Panc1 (cell line): ENCODE results near the gene DYNC1H1. TPM values are rescaled to one million over a fixed set of nuclear protein-coding genes. Genes with fewer than 3 reads are reported as not detected.

Experiments
- ATAC-seq: fragments of 200-7000 bp; cut with Tn5 transposase; 2 replicates; pipeline ENCODE4 v1.9.1; 2020; ENCODE audit warnings: mild to moderate bottlenecking, moderate library complexity
- BruUV-seq: library from RNA; stranded (reverse); fragments of 400-500 nt; replicated peaks from 2 replicates; lab custom pipeline; 2021; lab: Mats Ljungman, UMichigan
- CTCF ChIA-PET: fragments of 300-600 bp; sonication (Branson Sonifier 250); formaldehyde crosslinking; loops from one replicate; lab custom pipeline; 2022; ENCODE audit warnings: antibody characterized with exemption; lab: Charles Lee
- POLR2A ChIA-PET: fragments of 300-600 bp; sonication (Branson Sonifier 250); formaldehyde crosslinking; loops from one replicate; lab custom pipeline; 2022; ENCODE audit warnings: antibody characterized with exemption; lab: Charles Lee
- DNase-seq: peaks from one replicate; pipeline ENCODE4 v3.0.0-alpha.2; 2010; ENCODE audit warnings: low read depth, low spot score
- H3K27ac ChIP-seq: 2 replicates; pipeline ENCODE4 v1.5.1; 2011; ENCODE audit warnings: mild to moderate bottlenecking, low read length, inconsistent platforms
- H3K27me3 ChIP-seq: fragments of 200-500 bp; sonication (Bioruptor generic); 2 replicates; pipeline ENCODE4 v1.6.0; 2014; ENCODE audit warnings: low read length, inconsistent platforms; ENCODE audit not compliant: control insufficient read depth, insufficient read depth
- H3K36me3 ChIP-seq: fragments of 200-500 bp; sonication (Bioruptor generic); 2 replicates; pipeline ENCODE4 v1.5.1; 2014; ENCODE audit warnings: inconsistent platforms, mild to moderate bottlenecking, low read length, moderate library complexity; ENCODE audit not compliant: control insufficient read depth, insufficient read depth
- H3K4me1 ChIP-seq: 2 replicates; pipeline ENCODE4 v1.5.1; 2011; ENCODE audit warnings: inconsistent platforms, mild to moderate bottlenecking, low read length, moderate library complexity; ENCODE audit not compliant: control insufficient read depth, insufficient read depth
- H3K4me3 ChIP-seq, 2 experiments: 2 replicates each; pipeline ENCODE4 v1.5.1; 2011 to 2012; ENCODE audit warnings: low read depth in 2 of 2, low read length in 2 of 2, mild to moderate bottlenecking in 2 of 2, inconsistent platforms in 1 of 2, moderate library complexity in 1 of 2
- H3K9me3 ChIP-seq: fragments of 200-500 bp; sonication (Bioruptor generic); 2 replicates; pipeline ENCODE4 v1.5.1; 2014; ENCODE audit warnings: low read depth, mild to moderate bottlenecking, inconsistent platforms, low read length, moderate library complexity; ENCODE audit not compliant: control insufficient read depth, insufficient read depth
- POLR2AphosphoS5 ChIP-seq: IDR thresholded peaks from 2 replicates; pipeline ENCODE4 v1.6.1; 2012; ENCODE audit warnings: mild to moderate bottlenecking, low read depth, low read length, moderate library complexity
- SIN3A ChIP-seq: IDR thresholded peaks from 2 replicates; pipeline ENCODE4 v1.6.1; 2012; ENCODE audit warnings: low read depth, mild to moderate bottlenecking, low read length, moderate library complexity, borderline replicate concordance; ENCODE audit not compliant: insufficient read depth
- TCF7L2 ChIP-seq: IDR thresholded peaks from 2 replicates; pipeline ENCODE4 v1.6.1; 2011; ENCODE audit warnings: mild to moderate bottlenecking, low read depth, low read length, inconsistent platforms
- in situ Hi-C: cut with HindIII; loops from 2 replicates; pipeline ENCODE4 v1.10.0; 2016; ENCODE audit warnings: low sequenced_read_pairs, low pct_unique_long_range_greater_than_20kb
- intact Hi-C: fragments of 100-400 bp; cut with micrococcal nuclease; formaldehyde crosslinking; loops from one replicate; pipeline ENCODE4 v1.10.0; 2022; ENCODE audit not compliant: unreplicated experiment
- total RNA-seq: library from RNA; stranded (reverse); gene quantifications from one replicate; pipeline ENCODE4 v1.2.1, GENCODE V29; 2021; ENCODE audit not compliant: unreplicated experiment
- TF ChIP-seq, protein P1 (sequence below): fragments of 450-650 bp; IDR thresholded peaks from 2 replicates; pipeline ENCODE4 v1.5.1; 2017; ENCODE audit warnings: mild to moderate bottlenecking
- TF ChIP-seq, protein P2 (sequence below), 2 experiments: IDR thresholded peaks; 2 replicates each; pipeline ENCODE4 v1.6.1; 2011 to 2012; ENCODE audit warnings: low read depth in 2 of 2, control low read depth in 1 of 2, low read length in 1 of 2, mild to moderate bottlenecking in 1 of 2, moderate library complexity in 1 of 2; ENCODE audit not compliant: insufficient read depth in 1 of 2

DYNC1H1 gene
- total RNA-seq, 1 experiment from 2014 or later = 382 TPM

- DNase-seq (no peak), ATAC-seq (no peak)
- POLR2A ChIA-PET = no interaction called here
- peaks cover 23% of the 10 kb centered on the region for H3K36me3 ChIP-seq
- TF ChIP-seq POLR2AphosphoS5 (no peak), SIN3A (no peak), TCF7L2 (no peak)
- TF ChIP-seq, protein P1, sequence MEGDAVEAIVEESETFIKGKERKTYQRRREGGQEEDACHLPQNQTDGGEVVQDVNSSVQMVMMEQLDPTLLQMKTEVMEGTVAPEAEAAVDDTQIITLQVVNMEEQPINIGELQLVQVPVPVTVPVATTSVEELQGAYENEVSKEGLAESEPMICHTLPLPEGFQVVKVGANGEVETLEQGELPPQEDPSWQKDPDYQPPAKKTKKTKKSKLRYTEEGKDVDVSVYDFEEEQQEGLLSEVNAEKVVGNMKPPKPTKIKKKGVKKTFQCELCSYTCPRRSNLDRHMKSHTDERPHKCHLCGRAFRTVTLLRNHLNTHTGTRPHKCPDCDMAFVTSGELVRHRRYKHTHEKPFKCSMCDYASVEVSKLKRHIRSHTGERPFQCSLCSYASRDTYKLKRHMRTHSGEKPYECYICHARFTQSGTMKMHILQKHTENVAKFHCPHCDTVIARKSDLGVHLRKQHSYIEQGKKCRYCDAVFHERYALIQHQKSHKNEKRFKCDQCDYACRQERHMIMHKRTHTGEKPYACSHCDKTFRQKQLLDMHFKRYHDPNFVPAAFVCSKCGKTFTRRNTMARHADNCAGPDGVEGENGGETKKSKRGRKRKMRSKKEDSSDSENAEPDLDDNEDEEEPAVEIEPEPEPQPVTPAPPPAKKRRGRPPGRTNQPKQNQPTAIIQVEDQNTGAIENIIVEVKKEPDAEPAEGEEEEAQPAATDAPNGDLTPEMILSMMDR = no peak
- TF ChIP-seq, protein P2, sequence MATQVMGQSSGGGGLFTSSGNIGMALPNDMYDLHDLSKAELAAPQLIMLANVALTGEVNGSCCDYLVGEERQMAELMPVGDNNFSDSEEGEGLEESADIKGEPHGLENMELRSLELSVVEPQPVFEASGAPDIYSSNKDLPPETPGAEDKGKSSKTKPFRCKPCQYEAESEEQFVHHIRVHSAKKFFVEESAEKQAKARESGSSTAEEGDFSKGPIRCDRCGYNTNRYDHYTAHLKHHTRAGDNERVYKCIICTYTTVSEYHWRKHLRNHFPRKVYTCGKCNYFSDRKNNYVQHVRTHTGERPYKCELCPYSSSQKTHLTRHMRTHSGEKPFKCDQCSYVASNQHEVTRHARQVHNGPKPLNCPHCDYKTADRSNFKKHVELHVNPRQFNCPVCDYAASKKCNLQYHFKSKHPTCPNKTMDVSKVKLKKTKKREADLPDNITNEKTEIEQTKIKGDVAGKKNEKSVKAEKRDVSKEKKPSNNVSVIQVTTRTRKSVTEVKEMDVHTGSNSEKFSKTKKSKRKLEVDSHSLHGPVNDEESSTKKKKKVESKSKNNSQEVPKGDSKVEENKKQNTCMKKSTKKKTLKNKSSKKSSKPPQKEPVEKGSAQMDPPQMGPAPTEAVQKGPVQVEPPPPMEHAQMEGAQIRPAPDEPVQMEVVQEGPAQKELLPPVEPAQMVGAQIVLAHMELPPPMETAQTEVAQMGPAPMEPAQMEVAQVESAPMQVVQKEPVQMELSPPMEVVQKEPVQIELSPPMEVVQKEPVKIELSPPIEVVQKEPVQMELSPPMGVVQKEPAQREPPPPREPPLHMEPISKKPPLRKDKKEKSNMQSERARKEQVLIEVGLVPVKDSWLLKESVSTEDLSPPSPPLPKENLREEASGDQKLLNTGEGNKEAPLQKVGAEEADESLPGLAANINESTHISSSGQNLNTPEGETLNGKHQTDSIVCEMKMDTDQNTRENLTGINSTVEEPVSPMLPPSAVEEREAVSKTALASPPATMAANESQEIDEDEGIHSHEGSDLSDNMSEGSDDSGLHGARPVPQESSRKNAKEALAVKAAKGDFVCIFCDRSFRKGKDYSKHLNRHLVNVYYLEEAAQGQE (IDR thresholded peaks at IDR 0.05; ENCODE audit: insufficient read depth in 1 of 2, low read depth in 2 of 2, low read length in 1 of 2) = no peak
- intact Hi-C loops (no loop called here), in situ Hi-C loops (no loop called here)
- no TSS peak for BruUV-seq
- H3K27me3 ChIP-seq = no peaks in the 10 kb centered on the region
- H3K9me3 ChIP-seq = no peaks in the 10 kb centered on the region
- H3K4me3 ChIP-seq = no peak overlapping the region
- CTCF ChIA-PET = no interaction called here
- no peak overlapping the region for H3K27ac ChIP-seq
- H3K4me1 ChIP-seq = no peaks in the 10 kb centered on the region
Measured at GRCh38 chr14:102033241-102033640, 68.9 kb downstream of the DYNC1H1 start.

- H3K27ac ChIP-seq = no peak overlapping the region
Measured at GRCh38 chr14:102034301-102034700, 69.9 kb downstream of the DYNC1H1 start.

More at GRCh38 chr14:102034301-102034700, 69.9 kb downstream of the DYNC1H1 start:
- DNase-seq (no peak), ATAC-seq (no peak)
- TF ChIP-seq POLR2AphosphoS5 (no peak), SIN3A (no peak), TCF7L2 (no peak)
- TF ChIP-seq, protein P2 (IDR thresholded peaks at IDR 0.05; ENCODE audit: insufficient read depth in 1 of 2, low read depth in 2 of 2, low read length in 1 of 2) = no peak
- TF ChIP-seq, protein P1 = no peak
- Histone ChIP-seq H3K9me3 (no peaks in the 10 kb centered on the region), H3K36me3 (peaks cover 22% of the 10 kb centered on the region), H3K4me3 (no peak overlapping the region), H3K4me1 (no peaks in the 10 kb centered on the region), H3K27me3 (no peaks in the 10 kb centered on the region)
- BruUV-seq = no TSS peak
- POLR2A ChIA-PET = no interaction called here
- in situ Hi-C loops = no loop called here
- CTCF ChIA-PET = no interaction called here
- intact Hi-C loops = no loop called here
